CD4-positive, alpha-beta T cell treated with Interleukin-4 for 4 hours (primary cell): ENCODE data around the gene RDX.
A peak's percentile ranks its signal among the peaks of the same experiment; 100 is the strongest.
"Not testable (repeated sequence)": the region's sequence is repeated elsewhere in the genome, so short reads cannot be mapped to it uniquely, and the experiment has no call there.

Experiments used
- DNase-seq: peaks from one replicate; pipeline ENCODE4 v3.0.0-alpha.2; 2020

The RDX gene

GRCh38 chr11:110198031-110198729 lies 98.2 kb downstream of the RDX start:
- DNase-seq, result no peak

GRCh38 chr11:110196884-110197420 lies 99.5 kb downstream of the RDX start:
- DNase-seq, result no peak

GRCh38 chr11:110196241-110196754 lies 100.1 kb downstream of the RDX start:
- DNase-seq, result no peak

- not testable (repeated sequence) for DNase-seq
Observed at GRCh38 chr11:110194211-110194766, 102.1 kb downstream of the RDX start.

GRCh38 chr11:110192604-110193282 lies 103.7 kb downstream of the RDX start:
- DNase-seq, result peak; percentile 26

GRCh38 chr11:110190885-110191284 lies 105.5 kb downstream of the RDX start:
- DNase-seq, result no peak

GRCh38 chr11:110187731-110188130 lies 108.7 kb downstream of the RDX start:
- no peak for DNase-seq

- DNase-seq, result no peak
Observed at GRCh38 chr11:110186867-110187266, 109.5 kb downstream of the RDX start.

- DNase-seq, result no peak
Observed at GRCh38 chr11:110186456-110186855, 110.0 kb downstream of the RDX start.

GRCh38 chr11:110185599-110185998 lies 110.8 kb downstream of the RDX start:
- DNase-seq, result no peak

GRCh38 chr11:110185121-110185591 lies 111.3 kb downstream of the RDX start:
- no peak for DNase-seq

- no peak for DNase-seq
Observed at GRCh38 chr11:110184456-110184855, 112.0 kb downstream of the RDX start.

- DNase-seq, result no peak
Observed at GRCh38 chr11:110182886-110183285, 113.5 kb downstream of the RDX start.

GRCh38 chr11:110179064-110179463 lies 117.3 kb downstream of the RDX start:
- DNase-seq, result no peak

- DNase-seq, result no peak
Observed at GRCh38 chr11:110177086-110177456, 119.3 kb downstream of the RDX start.

- no peak for DNase-seq
Observed at GRCh38 chr11:110176366-110177085, 119.9 kb downstream of the RDX start.

GRCh38 chr11:110174645-110175310 lies 121.6 kb downstream of the RDX start:
- DNase-seq, result no peak

GRCh38 chr11:110173811-110174644 lies 122.4 kb downstream of the RDX start:
- DNase-seq, result peak; percentile 54

GRCh38 chr11:110172468-110173065 lies 123.8 kb downstream of the RDX start:
- DNase-seq, result no peak

- DNase-seq, result no peak
Observed at GRCh38 chr11:110169738-110170137, 126.7 kb downstream of the RDX start.
